HG03064 (cell line): ENCODE measurements around the gene RNU1-1.
"Not testable (repeated sequence)": the region's sequence is repeated elsewhere in the genome, so short reads cannot be mapped to it uniquely, and the experiment has no call there.

ENCODE experiments used
- ATAC-seq: cut with Tn5 transposase; IDR thresholded peaks from one replicate; pipeline ENCODE4 v1.9.1; 2021; ENCODE audit warnings: low read depth; ENCODE audit not compliant: unreplicated experiment

Gene RNU1-1

DNA sequence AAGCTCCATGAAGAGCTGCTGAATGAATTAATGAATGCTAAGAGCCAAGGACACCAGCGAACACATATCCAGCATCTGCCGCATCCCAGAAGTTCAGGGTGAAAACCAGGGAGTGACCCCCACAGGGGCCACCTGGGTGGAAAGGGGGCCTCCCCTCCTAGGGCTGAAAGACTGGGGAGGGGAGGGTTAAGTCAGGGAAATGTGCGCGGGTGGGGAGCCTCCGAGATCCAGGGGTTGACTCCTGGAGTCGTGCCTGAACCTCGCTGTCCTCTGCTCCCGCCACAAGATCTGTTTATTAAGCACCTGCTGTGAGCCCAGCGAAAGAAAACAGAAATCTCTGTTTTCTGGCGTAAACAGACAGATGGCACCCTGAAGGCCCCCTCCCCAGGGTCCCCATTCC lies 16.0 kb downstream of the RNU1-1 start:
- ATAC-seq: not testable (repeated sequence)

DNA sequence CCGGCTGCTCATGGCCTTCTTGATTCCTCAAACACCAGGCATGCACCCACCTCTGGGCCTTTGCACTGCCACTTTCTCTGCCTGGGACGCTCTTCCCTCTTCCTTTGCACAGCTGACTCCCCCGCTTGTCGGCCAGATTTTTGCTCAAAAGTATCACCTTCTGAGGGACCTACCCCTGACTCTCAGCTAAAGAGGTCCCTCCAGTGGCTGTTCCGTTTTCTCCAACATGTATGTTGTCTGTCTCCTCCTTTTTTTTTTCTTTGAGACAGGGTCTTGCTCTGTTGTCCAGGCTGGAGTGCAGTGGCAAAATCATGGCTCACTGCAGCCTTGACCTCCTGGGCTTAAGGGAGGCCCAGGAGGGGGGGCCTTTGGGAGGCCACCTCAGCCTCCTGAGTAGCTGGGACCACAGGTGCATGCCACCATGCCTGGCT lies 16.6 kb downstream of the RNU1-1 start:
- ATAC-seq: not testable (repeated sequence)

DNA sequence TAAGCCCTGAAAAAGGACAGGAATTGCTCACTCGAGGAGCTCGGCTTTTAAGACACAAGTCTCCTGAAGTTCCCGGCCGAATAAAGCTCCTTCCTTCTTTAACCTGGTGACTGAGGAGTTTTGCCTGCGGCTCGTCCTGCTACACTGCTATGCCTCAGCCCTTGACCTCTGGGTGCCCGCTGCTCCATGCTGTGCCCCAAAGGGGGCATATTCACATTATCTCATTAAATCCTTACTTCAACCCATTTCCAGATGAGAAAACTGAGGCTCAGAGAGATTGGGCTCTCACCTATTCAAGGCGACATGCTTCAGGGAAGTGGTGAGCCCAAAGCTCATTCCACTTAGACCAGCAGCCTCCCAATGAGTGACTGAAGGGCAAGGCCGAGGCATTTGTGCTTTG lies 20.4 kb downstream of the RNU1-1 start:
- not testable (repeated sequence) for ATAC-seq

DNA sequence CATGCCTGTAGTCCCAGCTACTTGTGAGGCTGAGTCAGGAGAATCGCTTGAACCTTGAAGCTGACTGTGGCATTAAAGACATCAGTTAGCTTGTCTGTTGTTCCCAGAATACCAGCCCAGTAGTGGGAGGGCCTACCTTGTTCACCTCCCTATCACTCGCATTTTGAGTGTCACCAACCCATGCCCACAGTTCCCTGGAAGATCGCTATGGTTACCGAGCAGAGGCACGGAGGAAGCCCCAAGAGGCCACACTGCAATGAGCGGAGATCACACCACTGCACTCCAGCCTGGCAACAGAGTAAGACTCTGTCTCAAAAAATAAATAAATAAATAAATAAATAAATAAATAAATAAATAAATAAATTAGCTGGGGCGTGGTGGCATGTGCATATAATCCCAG lies 21.1 kb downstream of the RNU1-1 start:
- ATAC-seq: not testable (repeated sequence)

DNA sequence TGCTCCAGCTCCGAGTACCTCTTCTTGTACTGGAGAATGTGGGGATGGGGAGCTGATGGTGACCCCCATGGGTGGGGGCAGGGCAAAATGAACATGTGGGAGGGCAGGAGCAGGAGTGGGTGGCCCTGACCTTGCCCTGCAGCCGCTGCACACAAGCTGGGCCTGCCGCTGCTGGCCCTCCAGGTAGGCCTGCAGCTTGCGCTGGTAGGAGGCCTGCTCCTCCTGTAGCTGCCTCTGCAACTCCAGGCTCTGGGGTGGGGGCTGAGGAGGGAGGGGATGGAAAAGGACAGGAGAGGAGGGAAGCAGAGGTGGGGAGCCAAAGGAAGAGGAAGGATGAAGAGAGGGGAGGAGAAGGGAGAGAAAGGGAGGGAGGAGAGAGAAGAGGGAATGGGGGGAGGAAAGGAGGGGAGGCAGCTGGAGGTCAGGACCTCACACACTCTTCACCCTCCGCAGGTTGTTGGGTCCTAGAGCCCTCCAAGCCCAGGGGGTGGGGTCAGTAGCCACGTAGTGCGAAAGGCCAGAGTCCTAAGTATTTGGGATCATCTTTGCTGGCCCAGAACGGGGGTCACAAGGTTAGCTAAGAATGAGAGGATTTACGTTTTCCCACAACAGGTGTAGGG lies 22.9 kb downstream of the RNU1-1 start:
- no peak for ATAC-seq

DNA sequence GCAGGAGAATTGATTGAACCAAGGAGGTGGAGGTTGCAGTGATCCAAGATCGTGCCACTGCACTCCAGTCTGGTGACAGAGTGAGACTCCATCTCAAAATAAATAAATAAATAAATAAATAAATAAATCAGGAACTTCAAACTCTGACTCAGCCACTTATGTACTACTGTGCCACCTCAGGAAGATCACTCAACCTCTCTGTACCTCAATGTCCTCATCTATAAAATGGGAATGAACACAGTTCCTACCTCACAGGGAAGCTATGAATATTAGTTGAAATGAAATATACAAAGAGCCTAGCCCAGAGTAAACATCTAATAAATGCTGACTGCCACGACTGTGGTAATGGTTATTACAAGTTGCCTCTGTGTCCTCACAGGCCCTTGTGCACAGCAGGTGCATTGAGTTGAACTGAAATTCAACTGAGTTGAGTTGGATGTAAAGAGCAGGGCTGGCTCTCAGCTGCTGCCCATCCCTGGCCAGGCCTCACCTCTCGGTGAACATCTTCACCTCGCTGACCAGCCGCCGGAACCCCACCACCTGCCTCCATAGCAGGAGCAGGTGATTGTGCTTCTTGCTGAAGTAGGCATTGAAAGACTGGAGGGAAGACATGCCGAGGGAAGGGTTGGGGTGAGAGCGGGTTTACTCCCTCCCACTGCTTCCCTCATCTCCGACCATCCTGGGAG lies 24.7 kb downstream of the RNU1-1 start:
- not testable (repeated sequence) for ATAC-seq

DNA sequence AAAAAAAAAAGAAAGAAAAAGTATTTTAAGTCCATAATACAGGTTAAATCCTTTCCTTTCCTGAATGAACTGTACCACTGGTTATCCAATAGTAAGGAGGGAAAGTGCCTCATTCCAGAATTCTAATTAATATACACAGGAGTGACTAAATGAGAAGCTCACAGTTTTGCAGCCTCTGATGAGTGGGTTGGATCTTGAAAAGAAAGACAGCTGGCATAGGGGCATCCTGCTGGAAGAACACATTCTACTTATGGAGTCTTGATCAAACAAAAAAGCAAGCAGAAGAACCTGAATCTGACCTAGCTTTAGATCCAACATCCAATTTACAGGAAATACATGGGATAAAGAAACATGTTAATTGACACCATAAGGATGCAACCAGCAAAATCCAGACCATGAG lies 27.1 kb downstream of the RNU1-1 start:
- ATAC-seq: not testable (repeated sequence)

DNA sequence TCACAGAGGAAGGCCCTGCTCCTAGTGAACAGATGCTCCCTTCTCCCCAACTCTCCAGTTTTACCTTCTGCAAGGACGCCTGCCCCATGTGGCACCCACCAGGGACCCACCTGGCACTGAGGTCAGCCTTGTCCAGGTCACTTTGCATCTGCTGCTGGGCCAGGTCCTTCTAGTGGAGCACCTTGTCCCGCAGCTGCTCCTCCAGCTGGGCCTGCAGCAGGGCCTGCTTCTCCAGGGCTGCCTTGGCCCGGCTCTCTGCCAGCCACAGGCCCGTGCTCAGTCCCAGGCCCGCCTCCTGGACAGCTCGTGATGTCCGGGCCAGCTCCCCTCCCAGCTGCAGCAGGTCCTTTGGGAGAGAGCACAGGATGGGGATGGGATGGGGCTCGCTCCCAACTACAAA lies 27.8 kb downstream of the RNU1-1 start:
- ATAC-seq: not testable (repeated sequence)

DNA sequence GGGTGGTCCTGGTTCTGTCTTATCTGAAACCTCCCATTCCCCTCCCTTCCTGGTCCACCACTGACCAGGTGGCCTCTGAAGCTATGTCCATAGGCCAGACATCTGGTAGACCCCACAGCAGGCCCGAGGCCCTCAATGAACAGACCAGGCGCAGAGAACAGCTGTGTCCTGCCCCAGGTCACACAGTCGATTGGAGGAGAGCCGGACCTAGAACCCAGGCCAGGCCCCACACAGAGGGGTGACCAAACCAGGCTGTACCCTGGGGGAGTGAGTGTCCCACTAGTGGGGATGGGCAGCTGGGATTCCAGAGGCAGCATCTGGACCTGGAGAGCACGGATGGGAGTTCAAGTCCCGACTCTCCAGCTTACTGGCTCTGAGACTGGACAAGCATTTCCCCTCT lies 29.2 kb downstream of the RNU1-1 start:
- no peak for ATAC-seq

DNA sequence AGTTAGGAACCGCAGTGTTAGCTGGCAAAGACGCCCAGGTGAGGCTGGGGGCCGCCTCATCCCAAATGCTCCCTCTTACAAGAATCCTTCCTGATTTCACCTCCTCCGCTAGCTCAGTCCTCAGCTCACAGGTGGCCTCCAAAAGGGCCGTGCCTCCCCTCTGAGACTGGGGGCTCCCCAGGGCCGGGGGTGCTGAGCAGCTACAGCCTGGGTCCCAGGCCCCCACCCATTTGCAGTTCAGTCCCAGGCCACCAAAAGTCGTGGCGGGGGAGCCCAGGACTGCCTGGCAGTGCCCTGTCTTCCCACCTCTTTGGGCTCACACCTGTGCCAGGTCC lies 29.6 kb downstream of the RNU1-1 start:
- ATAC-seq: no peak

DNA sequence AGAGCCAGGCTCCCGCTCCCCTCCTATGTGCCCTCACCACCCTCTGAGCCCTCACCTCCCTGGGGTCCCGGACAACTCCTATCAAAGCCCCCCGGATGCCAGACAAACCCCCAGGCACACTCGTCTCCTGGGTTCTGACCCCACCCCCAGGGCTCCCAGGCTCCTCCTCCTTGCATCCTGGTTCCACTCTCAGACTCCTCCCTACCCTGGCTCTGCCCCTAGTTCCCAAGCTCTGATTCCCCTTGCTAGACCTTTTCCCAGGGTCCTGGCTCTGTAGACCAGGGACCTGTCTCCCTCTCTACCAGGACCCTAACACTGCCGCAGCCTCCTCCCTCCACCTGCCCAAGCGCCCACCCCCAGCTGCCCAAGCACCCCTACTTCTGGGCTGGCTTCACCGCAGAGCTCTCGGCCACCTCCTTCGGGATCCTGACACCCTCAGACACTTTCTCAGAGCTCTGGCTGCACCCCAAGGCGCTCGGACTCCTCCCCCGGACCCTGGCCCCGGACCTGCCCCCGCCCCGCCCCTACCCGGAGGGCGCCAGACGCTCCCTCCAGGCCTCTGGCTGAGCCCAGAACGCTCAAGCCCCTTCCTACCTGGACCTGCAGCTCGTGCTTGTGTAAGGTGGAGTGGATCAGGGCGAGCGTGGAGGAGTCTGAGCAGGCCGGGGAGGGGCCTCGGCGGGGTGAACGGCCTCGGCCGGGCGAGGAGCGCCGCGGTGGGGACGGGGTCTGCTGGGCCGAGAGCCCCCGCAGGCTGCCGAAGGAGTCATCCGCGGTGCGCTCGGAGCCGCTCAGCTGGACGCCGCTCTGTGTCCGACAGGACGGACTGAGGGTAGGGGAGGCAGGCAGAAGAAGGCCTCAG lies 30.2 kb downstream of the RNU1-1 start:
- ATAC-seq: not testable (repeated sequence)

DNA sequence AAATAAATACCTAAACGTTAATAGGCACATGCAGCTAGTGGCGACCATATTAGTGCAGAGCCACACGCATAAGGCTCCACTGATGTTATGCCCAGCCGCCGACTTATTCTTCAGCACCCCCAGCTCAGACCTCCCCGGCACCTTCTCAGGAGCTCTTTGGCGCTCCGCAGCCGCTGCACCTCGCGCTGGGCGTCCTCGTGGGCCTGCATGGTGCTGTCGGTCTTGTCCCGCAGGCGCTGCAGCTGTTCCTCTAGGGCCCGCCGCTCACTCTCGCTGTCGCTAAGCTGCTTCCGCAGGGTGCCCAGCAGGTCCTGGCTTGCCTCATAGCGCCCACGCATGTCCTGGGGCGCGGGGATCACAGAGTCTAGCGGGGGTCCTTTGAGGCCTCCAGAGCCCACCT lies 30.9 kb downstream of the RNU1-1 start:
- ATAC-seq: not testable (repeated sequence)

DNA sequence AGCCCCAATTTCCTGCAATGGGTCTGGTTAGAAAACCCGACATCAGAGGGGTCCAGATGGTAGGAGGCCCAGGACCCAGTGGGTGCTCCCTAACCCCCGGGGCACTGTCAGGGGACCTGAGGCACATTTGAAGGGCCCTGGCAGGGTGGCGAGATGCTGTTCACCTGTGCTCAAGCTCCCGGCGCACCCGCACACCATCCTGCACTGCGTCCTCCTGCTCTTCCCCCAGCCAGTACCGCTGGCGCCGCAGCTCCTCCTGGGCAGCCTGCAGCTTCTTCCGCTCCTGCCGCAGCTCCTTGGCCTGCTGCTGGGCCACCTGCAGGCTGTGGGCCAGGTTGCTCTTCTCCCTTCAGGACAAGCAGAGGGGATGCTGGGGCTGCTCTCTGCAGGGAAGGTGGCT lies 36.0 kb downstream of the RNU1-1 start:
- no peak for ATAC-seq

DNA sequence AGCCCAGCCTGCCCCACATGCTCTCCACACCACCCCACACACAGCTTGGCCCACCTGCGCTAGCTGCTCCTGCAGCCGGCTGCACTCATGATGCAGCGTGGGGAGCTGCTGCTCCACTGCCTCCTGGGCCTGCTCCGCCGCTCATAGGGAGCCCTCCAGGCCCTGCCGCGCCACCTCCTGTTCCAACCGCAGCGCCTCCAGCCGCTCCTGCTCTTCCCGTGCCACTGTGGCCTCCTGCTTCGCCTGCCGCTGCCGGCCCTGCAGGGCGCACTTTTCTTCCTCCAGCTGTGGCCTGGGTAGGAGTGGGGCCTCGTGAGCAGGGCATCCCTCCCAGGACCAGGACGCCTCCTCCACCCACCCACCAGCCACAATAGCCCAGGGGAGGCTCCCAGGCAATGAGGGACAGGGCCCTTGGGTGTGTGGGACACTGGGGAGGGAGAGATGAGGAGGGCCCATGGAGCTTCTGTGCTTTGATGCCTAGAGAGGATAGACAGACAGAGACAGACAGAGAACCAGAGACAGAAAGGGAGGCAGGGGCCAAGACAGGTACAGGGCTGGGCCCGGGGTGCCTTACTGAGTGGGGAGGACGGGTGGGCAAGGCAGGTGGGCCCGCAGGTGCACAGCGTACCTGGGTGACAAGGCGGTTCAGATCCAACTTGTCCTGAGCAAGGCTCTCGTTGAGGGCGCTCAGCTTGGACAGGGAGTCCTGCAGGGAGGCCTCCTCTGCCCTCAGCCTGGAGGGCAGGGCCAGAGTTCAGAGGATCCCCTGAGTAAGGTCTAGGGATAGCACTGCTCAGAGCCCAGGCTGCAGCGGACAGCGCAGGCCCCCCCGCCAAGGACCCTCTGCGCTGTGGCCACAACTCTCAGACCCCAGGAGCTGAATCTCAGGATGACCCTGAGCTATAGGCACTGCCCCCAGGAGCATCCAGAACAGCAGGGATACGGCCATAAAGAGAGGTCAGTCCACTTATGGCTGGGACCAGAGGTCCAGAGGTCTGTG lies 38.0 kb downstream of the RNU1-1 start:
- ATAC-seq: not testable (repeated sequence)

DNA sequence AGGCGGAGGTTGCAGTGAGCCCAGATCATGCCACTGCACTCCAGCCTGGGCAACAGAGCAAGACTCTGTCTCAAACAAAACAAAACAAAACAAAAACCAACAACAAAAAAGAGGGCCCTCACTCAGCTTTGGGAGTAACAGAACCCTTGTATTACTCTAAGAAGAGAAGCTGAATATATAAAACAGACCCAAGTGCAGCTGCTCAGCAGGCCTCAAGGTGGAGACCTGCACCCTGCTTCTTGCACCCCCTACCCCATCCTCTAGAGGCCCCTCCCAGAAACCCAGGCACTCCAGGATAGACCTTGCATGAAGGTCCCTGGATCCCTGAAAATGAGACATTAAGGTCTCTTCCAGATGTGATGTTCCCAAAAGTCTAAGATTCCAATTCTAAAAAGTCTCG lies 39.2 kb downstream of the RNU1-1 start:
- ATAC-seq: not testable (repeated sequence)

DNA sequence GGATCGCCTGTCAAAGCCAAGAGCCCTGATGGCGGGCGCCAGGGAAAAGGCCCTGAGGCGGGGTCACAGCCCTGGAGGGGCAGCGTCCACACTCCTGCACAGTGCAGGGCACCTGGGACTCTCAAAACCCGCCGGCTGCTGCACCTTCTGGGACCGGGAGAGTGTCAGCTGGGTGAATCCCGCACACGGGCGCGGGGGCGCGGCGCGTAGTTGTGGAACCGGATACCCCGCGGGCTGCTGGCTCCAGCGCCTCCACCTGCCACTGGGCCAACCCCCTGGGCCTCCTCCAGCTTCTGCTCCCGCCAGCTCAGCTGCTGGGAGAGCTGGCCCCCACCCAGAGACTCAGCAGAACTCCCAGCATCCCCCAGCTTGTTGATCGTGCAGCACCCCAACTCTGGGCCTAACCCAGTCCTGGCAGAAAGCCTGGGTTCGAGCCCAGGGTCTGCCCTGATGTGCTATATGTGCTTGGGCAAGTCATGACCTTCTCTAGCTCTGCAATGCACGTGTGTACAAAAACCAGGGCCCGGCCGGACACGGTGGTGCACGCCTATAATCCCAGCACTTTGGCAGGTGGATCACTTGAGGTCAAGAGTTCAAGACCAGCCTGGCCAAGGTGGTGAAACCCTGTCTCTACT lies 39.8 kb downstream of the RNU1-1 start:
- no peak for ATAC-seq

DNA sequence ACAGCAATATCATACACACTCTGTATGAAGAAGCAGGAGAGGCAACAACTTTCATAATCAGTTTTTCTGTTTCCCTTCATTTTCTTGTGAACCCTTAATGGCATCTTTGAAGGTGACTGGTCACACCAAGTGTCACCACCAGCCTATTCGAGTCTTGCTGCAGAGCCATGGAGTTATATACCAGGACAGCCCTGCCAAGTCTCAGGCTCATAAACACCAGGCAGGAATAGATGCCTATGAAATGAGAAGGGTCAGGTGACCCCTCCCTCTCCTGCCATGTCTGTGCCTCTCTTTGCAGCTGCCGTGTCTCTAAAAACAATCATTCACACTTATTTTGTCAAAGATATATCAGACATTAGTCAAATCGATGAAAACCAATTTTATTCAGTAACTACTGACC lies 45.5 kb downstream of the RNU1-1 start:
- no peak for ATAC-seq

DNA sequence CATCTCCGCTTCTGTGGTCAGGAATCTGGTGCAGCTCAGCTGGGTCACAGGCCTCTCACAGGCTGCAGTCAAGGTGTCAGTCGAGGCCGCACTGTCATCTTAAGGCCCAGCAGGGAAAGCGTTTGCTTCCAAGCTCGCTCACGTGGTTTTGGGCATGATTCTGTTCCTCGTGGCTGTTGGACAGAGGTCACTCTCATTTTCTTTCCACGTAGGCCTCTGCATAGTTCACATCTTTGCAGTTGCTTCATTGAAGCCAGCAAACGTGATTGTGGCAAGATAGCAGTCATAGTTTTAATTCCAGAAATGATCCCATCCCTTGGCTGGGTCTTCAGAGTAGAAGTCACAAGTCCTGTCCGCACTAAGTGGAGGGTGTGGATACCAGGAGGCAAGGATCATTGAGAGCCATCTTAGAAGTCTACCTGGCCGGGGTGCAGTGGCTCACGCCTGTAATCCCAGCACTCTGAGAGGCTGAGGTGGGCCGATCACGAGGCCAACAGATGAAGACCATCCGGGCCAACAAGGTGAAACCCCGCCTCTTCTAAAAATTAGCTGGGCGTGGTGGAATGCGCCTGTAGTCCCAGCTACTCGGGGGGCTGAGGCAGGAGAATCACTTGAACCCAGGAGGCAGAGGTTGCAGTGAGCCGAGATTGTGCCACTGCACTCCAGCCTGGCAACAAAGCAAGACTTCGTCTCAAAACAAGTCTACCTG lies 49.0 kb downstream of the RNU1-1 start:
- ATAC-seq: no peak
